ENCODE measurements around the gene FAM180A. TPM values are rescaled to one million over a fixed set of nuclear protein-coding genes. Genes with fewer than 3 reads are reported as not detected.

Gene FAM180A
- polyA plus RNA-seq, 1 of the 3 experiments (the other 2 are of a cell fraction) = 0.08 TPM

GRCh38 chr7:135685306-135686084, 63.1 kb downstream of the FAM180A start:
- peak; percentile 34; the same call in 1 of the 2 replicates for TF ChIP-seq FOSL2 (IDR thresholded peaks at IDR 0.05; ENCODE audit: borderline replicate concordance, low read depth)
- peak; percentile 43; the same call in 1 of the 2 replicates for TF ChIP-seq TCF12 (IDR thresholded peaks at IDR 0.05)
- no peak for TF ChIP-seq GATA2 (CRISPR knock-in tag; IDR thresholded peaks at IDR 0.05)
- TF ChIP-seq NFIC (IDR thresholded peaks at IDR 0.05; ENCODE audit: borderline replicate concordance) = peak; percentile 25; the same call in 1 of the 2 replicates
- TF ChIP-seq ELF1 (IDR thresholded peaks at IDR 0.05) = no peak
- TF ChIP-seq USF1 (IDR thresholded peaks at IDR 0.05; ENCODE audit: borderline replicate concordance, low read depth) = no peak
- TF ChIP-seq PBX3 (IDR thresholded peaks at IDR 0.05) = peak; percentile 43
- TF ChIP-seq CHD2 (IDR thresholded peaks at IDR 0.05; ENCODE audit: low read length, partially characterized antibody) = no peak
- 0 out of 2 replicates have a peak, but pooled peaks have one; percentile 11 for TF ChIP-seq REST (IDR thresholded peaks at IDR 0.05; ENCODE audit: low read depth, low read length)
- TF ChIP-seq USF2 (IDR thresholded peaks at IDR 0.05; ENCODE audit: borderline replicate concordance, low read depth, low read length) = no peak
- TF ChIP-seq MAX (IDR thresholded peaks at IDR 0.05; ENCODE audit: low read depth) = 0 out of 2 replicates have a peak, but pooled peaks have one; percentile 31
- H3K9me3 ChIP-seq = no peaks in the 10 kb centered on the region
- peaks cover 93% of the 10 kb centered on the region for H3K79me2 ChIP-seq (ENCODE audit: insufficient read depth)
- H3K27me3 ChIP-seq (ENCODE audit: insufficient read depth) = no peaks in the 10 kb centered on the region
- H3K4me2 ChIP-seq = peak overlapping the region; percentile 56
- no peak overlapping the region for H3K4me3 ChIP-seq (ENCODE audit: low read depth in 2 of 2, low read length in 1 of 2)
- peak overlapping the region; percentile 34 to 59; a peak in 3 of 4 replicates for H3K27ac ChIP-seq (ENCODE audit: low read depth in 2 of 2, low read length in 1 of 2)
- CTCF ChIA-PET = interaction anchor here (1.1 to 2.3 kb wide), 5 partner anchors 9 to 25 kb away, joined by 3 to 15 read pairs (median 6); no protein-coding TSS in a partner anchor
- H3K4me1 ChIP-seq (ENCODE audit: control insufficient read depth in 1 of 2, insufficient read depth in 2 of 2, low read depth in 1 of 2, low read length in 1 of 2) = peaks cover 37 to 38% of the 10 kb centered on the region in 2 experiments
- no peak overlapping the region for H2AFZ ChIP-seq (ENCODE audit: low read depth)
- peaks cover 15% of the 10 kb centered on the region for H3F3A ChIP-seq (replicated peaks; ENCODE audit: insufficient read depth)
- H4K20me1 ChIP-seq (ENCODE audit: insufficient read depth) = no peaks in the 10 kb centered on the region; the same call in 1 of the 2 replicates
- POLR2A ChIA-PET = no interaction called here
- WGBS (ENCODE audit: low lambda C conversion rate) = 79% methylated on average over 9 of the region's 9 CpGs
- DNase-seq = no peak
- peak overlapping the region; percentile 19; the same call in 1 of the 2 replicates for H3K9ac ChIP-seq
- no peaks in the 10 kb centered on the region for H3K9me2 ChIP-seq
- H3K36me3 ChIP-seq (replicated peaks in 1 of 2; ENCODE audit: control insufficient read depth in 1 of 2, insufficient read depth in 2 of 2, low read length in 1 of 2) = peaks cover 14 to 27% of the 10 kb centered on the region in 2 experiments
